PC-3 (cell line): ENCODE measurements around the gene C3.
"Not testable (repeated sequence)": the region's sequence is repeated elsewhere in the genome, so short reads cannot be mapped to it uniquely, and the experiment has no call there.

Experiments
- EZH2 ChIP-seq: fragments of 300-600 bp; sonication (generic); IDR thresholded peaks from one replicate; pipeline ENCODE4 v1.6.1; 2017; ENCODE audit warnings: antibody characterized with exemption, mild to moderate bottlenecking, low read length; ENCODE audit not compliant: unreplicated experiment
- EZH2phosphoT487 ChIP-seq: fragments of 300-600 bp; sonication (generic); IDR thresholded peaks from 2 replicates; pipeline ENCODE4 v1.6.1; 2018; ENCODE audit warnings: mild to moderate bottlenecking, antibody characterized with exemption, low read length, borderline replicate concordance
- TF ChIP-seq, protein P1 (sequence below): fragments of 300-600 bp; sonication (generic); conservative IDR thresholded peaks from 2 replicates; pipeline ENCODE4 v1.5.1; 2017; ENCODE audit warnings: antibody characterized with exemption, low read depth, mild to moderate bottlenecking, low read length

DNA sequence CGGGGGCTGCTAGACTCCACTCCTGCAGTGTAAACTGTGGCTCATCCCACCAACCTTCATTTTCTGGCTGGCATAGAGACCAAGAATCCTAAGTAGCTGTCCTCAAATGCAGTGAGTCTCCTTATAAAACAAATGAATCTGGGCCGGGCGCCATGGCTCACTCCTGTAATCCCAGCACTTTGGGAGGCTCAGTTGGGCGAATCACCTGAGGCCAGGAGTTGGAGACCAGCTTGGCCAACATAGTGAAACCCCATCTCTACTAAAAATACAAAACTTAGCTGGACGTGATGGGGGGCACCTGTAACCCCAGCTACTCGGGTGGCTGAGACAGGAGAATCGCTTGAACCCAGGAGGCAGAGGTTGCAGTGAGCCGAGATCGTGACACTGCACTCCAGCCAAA is 80.1 kb downstream of the C3 start:
- TF ChIP-seq, protein P1, sequence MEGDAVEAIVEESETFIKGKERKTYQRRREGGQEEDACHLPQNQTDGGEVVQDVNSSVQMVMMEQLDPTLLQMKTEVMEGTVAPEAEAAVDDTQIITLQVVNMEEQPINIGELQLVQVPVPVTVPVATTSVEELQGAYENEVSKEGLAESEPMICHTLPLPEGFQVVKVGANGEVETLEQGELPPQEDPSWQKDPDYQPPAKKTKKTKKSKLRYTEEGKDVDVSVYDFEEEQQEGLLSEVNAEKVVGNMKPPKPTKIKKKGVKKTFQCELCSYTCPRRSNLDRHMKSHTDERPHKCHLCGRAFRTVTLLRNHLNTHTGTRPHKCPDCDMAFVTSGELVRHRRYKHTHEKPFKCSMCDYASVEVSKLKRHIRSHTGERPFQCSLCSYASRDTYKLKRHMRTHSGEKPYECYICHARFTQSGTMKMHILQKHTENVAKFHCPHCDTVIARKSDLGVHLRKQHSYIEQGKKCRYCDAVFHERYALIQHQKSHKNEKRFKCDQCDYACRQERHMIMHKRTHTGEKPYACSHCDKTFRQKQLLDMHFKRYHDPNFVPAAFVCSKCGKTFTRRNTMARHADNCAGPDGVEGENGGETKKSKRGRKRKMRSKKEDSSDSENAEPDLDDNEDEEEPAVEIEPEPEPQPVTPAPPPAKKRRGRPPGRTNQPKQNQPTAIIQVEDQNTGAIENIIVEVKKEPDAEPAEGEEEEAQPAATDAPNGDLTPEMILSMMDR = not testable (repeated sequence)
- not testable (repeated sequence) for TF ChIP-seq EZH2, EZH2phosphoT487
